SIG-M5 treated with dmso at 0.1 percent for 504 hours (cell line): ENCODE results near the gene MBD2.
"Not testable (repeated sequence)": the region's sequence is repeated elsewhere in the genome, so short reads cannot be mapped to it uniquely, and the experiment has no call there.

Source experiments
- DNase-seq: peaks from one replicate; lab custom pipeline; 2025; ENCODE audit not compliant: unreplicated experiment; lab: John Stamatoyannopoulos, UW

Gene MBD2

DNA sequence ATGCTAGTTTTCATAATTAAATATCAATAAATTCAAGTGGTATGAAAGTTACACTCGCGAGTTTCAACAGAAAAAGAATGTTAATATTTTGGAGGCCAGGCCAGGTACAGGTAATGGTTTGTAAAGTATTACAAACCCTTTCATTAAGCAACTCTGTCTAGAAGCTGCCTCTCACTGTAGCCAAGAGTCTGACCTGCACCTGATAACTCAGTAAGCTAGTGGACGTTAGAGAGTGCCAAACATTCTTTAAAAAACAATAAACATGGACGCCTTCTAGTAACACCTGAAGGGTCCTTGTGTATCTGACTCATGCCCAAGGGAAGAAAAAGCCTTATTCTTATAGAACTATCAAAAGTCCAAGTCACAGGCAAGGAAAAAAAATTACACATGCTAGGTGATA lies 70.2 kb downstream of the MBD2 start:
- no peak for DNase-seq

DNA sequence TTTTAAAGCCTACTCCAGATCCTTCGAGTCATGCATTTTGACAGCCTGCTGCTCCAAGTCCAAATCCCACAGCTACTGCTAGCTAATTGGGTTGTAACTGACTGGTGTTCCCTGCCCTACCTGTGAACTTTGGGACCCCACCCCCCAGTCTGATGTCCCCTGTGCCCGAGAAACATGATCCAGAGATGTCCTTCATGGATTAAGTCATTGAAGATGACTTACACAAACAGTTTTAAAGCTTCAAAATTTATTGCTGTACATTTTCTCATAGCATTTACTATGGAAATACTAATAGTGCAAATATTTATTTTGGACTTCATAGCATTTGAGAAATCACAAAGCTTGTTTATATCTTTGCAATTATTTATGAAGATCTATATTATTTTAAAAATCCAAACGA lies 73.1 kb downstream of the MBD2 start:
- no peak for DNase-seq

DNA sequence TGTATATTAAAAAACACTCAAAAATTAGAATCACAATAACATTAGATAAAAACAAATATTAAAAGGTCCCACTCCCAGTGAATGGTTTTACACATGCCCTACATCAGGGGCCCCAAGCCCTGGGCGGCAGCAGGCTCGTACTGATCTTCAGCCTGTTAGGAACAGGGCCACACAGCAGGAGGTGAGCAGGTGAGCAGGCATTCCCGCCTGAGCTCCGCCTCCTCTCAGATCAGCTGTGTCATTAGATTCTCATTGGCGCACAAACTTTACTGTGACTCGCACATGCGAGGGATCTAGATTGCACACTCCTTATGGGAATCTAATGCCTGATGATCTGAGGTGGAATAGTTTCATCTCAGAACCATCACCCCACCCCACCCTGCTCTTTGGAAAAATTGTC lies 74.2 kb downstream of the MBD2 start:
- no peak for DNase-seq

DNA sequence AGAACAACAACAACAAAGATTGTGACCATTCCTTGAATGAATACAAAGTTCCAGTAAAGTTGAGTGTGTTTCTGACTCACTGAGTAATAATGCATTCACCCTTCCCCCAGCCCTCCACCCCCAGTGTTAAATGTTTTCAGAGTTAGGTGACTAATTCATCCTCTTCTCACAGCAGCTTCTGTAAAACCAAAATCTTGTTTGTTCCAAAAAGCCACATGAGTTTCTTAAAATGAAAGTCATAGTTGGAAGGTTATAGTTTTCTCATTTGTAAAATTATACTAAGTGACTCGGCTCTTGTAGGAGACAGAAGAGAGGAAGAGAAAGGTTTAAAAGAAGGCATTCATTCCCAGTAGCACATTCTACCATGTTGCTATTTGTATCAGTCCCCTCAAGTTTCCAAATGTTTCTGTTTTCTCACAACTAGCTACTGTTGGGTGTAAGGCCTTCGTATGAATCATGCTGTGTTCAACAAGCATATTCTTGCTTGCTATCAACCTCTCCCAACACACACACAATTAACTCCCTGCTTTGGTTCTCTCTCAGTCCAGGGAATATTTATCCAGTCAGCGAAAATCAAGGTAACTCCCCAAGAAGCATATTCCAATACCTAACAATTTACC lies 75.3 kb downstream of the MBD2 start:
- DNase-seq: no peak

DNA sequence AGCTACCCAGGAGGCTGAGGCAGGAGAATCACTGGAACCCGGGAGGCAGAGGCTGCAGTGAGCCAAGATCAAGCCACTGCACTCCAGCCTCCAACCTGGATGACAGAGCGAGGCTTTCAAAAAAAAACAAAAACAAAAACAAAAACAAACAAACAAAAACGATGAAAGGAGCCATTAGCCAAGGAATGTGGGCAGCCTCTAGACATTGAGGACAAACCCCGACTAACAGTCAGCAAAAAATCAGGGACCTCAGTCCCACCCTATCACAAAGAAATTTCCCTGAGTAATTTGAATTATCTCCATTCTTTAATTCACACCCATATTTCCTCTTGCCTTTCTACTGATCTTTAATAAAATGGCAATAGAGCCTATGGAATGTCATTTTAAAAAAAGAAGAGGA lies 75.8 kb downstream of the MBD2 start:
- DNase-seq: no peak

DNA sequence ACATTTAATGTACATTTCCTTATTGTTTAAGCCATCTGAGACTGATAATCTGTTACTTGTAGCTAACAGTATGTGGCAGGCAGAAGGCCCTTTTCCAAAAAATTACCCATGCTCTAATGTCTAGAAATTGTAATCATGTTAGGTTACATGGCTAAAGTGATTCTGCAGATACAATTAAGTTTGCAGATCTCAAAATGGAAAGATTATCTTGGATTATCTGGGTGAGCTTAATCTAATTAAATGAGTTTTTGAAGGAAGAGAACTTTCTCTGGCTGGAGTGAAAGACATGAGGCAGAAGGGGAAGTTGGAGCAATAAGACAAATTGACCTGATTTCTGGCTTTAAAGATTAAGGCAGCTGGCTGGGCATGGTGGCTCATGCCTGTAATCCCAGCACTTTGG lies 76.3 kb downstream of the MBD2 start:
- DNase-seq: no peak

DNA sequence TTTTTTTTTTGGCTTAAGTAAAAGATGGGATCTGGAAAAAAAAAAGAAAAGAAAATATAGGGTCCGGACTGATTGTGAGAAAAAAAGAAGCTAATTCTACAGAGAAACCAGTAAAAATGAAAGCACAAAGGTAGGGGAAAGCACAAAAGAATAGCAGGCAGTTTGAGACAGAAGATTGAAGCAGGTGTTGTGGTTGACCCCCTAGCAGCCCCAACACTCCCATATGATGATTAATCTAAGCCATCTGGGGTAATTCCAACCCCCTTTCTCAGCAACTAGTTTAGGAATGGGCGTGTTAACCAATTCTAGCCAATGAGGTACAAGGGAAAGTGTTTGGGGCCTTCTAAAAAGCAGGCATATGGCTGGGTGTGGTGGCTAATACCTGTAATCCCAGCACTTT lies 77.0 kb downstream of the MBD2 start:
- no peak for DNase-seq

DNA sequence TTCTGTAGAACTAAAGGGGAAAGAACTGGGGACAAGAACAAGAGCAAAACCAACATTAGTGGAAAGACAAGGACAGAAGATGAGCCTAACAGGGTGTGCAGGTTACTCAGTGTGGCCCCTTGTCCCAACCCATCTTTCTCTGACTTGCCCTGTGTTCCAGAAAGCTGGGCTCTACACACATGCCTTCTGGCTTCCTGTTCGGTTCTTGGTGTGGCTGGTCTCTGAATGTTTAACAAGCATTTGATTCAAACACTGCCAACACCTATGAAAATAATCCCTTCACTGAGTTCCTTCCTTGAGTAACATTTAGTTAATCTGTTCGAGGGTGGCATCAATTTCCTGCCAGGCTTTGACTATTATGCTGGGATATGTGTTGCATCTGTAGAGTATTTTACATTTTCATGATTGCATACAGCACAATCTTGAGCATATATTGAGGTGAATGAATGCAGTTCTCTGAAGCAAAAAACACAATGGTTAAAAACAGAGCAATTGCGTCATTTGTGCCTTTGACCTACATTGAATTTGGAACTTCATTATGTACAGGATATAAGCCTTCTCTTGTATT lies 83.3 kb downstream of the MBD2 start:
- DNase-seq: no peak

DNA sequence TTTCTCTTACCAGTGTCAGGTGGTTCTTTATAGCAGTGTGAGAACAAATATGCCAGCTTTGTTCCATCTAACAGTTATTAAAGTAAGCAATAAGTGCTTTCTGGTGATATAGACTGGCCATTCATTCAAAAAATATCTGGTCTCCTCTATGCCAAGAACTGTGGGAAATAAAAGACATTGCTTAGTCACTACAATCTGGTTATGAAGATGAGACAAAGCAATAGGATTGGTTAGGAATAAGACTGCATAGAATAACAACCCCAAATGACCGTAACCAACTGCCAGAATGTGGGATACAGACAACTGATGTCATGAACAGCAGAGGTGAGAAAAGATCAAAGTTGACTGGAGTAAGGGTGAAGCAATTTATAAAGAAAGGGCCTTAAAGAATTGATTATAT lies 83.8 kb downstream of the MBD2 start:
- DNase-seq: no peak

DNA sequence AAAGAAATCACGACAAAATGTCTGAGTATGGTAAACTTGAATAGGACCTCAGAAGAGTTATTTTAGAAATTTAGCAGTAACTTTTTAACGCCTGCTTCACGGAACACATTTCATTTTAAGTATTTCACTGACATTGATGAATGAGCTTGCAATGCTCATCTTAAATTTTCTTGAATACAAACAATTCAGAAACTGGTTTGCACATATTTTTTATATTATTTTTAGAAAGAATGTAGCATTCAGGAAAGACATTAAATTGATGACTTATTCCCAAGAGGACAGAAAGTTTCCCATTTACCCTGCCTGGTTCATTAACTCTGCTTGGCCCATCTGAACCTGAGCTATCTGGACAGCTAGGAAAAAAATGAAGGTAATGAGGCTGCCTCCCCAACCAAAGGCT lies 89.3 kb downstream of the MBD2 start:
- DNase-seq: no peak

DNA sequence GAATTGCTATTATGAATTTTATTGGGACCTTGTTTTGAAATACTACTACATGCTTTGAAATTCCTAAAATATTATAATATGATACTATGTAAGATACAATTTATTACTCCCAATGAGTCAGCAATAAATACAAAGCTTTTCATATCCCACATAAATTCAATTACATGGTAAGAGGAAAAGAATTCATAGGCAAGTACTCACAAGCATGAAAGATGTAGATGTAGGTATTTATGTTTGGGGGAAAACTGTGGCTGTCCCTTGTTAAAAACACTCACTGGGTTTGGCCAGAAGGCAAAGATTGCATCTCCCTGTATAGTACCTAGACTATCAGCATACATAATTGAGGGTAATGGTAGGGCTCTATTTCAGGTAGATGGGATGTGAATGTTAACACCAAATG lies 90.4 kb downstream of the MBD2 start:
- DNase-seq: no peak

DNA sequence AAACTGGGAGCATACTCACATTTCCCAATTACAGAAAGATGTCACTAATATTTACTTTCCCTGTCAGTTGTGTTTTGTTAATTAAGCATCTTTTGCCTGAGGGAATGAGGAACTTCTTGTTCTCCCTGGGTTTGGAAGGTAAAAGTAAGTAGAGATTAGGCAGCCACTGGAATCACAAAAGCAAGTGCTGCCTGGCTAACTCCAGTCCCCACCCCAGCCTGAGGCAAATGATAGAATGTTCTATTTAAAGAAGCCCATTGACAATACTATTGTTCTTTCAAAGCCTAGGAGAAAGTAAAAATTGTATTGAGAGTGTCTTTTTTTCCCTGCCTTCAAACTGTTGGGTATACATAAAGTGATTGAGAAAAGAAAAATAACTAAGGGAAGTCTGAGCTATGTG lies 93.8 kb downstream of the MBD2 start:
- no peak for DNase-seq

DNA sequence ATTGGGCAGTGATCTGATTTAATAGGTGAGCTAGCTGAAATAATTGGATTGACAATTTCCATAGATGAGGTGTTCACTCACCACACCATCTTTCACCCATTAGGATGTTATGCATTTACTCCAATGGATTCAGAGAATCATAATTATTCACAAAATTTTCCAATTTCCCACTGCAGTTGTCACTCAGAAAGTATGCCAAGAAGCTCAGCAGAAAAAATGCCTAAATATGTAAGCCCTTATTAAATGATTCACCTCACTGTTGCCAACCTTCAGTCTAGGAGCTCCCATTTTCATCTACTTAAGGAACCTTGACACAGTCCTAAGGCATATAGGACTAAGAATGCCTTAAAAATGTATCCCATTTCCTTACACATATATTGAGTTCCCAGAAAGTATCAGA lies 94.3 kb downstream of the MBD2 start:
- DNase-seq: no peak

DNA sequence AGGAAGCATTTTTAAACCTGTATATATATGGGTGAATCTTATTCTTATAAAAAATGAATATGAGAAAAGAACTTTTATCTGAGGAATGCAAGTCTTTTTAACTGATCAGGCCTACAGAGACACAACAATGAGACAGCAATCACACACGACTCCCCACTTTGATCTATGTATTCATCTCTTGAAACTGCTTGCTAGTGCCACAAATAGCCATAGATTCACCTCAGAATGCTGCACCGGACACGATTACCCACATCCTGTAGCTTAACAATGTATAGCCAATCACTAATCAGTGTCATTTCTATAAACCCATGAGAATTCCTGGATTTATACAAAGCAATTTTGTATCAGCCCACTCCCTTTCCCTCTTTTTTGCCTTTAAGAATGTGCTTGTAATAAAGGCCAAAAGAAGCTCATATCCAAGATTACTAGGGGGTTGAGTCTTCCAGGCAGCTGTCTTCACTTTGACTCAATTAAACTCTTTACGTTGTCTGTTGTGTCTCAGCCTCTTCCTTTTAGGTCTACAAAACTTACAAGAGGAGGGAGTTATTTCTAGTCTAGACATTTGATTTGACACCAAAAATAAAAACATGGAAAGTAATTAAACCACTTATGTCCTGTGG lies 94.9 kb downstream of the MBD2 start:
- no peak for DNase-seq

DNA sequence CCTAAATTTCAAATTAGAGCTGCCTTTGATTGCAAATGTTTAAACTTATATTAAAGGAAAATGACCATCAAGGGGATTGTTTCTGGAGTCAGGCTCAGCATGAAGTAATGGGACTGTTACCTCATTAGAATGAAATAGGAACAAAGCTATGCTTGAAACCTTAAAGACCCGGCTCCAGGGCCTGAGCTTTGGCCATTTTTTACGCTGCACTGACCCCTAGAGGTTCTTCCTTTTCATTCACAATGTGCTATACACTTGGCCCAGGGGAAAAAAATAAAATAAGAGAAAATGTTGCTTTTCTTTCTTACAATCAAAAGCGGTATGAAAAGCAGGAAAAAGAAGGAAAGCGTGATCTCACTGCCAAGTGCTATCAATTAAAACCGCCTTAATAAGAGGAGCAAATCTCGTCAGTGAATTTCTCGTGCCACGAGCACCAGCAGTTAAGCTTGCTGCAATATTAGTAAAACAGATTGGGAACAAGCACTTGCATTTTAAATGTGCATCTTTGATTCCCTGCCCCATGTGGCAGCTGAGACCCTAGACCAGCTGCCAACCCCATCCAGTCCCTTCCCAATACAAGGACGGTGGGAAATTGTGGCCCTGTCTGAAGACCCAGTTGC lies 96.6 kb downstream of the MBD2 start:
- peak; percentile 47 for DNase-seq

DNA sequence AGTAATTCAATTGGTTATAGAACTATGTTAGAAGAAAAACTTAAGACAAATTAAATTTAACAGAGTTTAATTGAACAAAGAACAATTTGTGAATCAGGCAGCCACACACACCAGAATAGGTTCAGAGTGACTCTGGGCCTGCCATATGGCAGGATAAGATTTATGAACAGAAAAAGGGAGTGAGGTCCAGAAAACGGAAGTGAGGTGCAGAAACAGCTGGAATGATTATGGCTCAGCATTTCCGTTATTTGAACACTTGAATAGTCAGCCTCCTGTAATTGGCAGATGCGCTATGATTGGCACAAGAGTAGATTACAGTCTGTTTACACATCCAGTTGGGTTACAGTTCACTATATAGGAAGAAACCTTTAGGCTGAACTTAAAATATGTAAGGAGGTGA lies 99.0 kb downstream of the MBD2 start:
- DNase-seq: no peak

DNA sequence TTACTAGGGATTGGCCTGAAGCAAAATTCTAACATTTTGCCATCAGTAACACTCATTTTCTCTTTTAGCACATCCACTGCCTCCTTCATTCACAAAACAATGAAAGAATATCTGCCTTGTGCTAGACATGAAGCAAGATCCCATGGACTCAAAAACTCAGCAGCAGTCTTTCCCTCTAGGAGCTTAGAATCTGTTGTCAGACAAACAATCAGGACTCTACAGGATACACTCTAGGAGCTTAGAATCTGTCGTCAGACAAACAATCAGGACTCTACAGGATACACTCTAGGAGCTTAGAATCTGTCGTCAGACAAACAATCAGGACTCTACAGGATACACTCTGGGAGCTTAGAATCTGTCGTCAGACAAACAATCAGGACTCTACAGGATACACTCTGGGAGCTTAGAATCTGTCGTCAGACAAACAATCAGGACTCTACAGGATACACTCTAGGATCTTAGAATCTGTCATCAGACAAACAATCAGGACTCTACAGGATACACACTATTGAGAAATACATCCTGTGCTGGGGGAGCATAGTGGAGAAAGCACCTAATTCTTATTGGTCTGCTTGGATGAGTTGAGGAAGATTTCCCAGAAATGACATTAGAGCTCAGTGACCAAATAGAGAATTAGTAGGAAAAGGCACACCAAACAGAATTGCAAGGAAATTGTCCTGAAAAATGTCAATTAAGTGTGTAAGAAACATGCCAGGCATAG lies 100.6 kb downstream of the MBD2 start:
- not testable (repeated sequence) for DNase-seq

DNA sequence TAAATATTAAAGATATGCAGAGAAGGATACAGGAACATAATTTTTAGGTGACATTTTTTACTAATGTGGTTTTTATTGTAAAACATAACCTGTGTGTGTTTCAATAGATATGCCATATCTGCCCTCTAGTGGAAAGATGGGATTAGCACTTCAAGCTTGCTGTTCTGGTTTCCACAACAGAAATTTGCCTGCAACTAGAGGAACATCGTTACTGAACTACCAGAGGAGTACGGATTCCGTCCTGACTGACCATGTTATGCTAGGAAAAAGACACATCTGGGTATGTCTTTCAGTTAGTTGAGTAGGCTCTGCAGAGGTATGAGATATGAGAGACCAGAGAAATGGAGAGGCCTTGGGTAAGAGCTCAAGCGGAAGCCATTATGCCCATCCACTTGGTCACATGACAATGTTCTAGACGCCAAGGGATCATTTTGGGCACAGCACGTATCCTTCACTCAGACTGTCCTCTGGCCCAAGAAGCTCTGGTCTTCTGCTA lies 104.9 kb downstream of the MBD2 start:
- DNase-seq: peak; percentile 68

DNA sequence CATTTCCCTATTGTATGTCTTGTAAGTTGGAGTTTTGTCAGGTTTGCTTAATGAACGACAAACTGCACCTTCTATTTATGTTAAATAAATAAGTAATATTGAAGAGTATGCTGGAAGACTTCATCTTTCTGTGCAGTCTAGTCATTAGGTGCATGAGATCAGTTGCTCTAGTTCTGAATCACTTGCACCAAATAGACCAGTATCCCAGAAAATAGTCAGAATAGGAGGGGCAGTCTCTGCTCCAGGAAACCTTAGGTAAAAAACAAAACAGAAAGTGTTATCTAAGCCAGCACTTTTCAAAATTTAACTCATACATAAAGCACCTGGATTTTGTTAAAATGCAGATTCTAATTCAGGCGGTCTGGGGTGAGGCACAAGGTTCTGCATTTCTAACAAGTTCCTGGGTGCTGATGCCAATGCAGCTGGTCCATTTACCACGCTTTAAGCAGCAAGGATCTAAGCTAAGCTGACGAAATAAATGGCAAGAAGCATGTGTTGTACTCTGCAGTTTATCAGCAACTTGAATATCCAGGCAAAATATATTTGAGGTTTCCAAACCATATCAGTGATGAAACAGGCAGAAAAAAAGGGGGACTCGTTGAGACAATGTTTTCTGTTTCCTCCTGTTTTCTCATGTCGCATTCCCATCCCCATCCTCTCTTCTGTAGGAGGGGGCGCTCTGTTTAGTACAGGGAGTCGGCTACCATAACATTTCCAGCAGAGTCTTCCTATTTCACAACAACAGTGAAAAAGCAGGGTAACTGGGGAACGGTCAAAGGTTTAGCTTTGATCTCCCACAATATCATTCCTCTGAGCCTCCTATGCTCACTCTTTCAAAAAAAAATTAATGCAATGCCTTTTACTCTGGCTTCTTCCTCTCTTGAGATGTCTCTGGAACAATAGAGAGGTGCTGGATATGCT lies 106.4 kb downstream of the MBD2 start:
- no peak for DNase-seq

DNA sequence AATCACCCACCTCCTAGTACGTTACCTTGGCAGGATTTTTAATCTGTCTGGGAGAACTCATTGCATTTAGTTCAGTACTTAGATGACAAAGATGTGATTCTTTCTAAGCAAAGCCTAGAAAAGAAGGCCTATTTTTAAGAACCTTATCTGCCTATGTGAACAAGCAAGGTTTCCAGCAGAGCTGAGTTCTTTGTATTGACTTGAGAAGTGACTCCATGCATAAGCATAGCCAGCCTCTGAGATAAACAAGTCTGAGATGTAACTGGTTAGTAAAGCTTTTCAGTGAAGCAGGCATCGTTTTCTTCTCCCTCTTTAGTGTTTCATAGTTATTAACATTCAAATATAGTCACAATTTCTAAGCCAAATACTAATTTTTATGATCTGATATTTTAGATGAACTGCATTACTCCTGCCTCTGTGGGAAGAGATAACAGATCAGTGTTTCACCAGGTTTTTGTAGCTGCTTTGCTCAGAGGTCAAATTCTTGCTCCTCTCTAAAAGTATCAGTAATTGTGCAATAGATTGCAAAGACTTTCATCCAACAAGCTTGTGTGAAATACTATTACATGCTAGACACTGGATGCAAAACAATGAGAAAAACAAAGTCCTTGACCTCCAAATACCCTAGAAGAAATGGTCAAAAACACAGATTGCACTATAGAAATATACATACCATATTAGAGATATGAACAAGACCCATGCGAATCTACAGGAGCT lies 107.8 kb downstream of the MBD2 start:
- DNase-seq: no peak
